GM19455 (cell line): ENCODE results near the gene CLIC3.

Experiments
- ATAC-seq: cut with Tn5 transposase; IDR thresholded peaks from one replicate; pipeline ENCODE4 v1.9.1; 2021; ENCODE audit not compliant: unreplicated experiment

Gene CLIC3

GRCh38 chr9:136954270-136955083 is 41.9 kb downstream of the CLIC3 start:
- no peak for ATAC-seq

GRCh38 chr9:136953771-136954269 is 42.5 kb downstream of the CLIC3 start:
- no peak for ATAC-seq

- no peak for ATAC-seq
Observed at GRCh38 chr9:136952876-136953770, 43.2 kb downstream of the CLIC3 start.

GRCh38 chr9:136952321-136952850 is 44.0 kb downstream of the CLIC3 start:
- ATAC-seq = no peak

- no peak for ATAC-seq
Observed at GRCh38 chr9:136951541-136952320, 44.6 kb downstream of the CLIC3 start, which contains the start of gene LCN12. Gene LCN12 (plus strand): TSS chr9:136952273. CDS start chr9:136952328, 55 bp downstream.

GRCh38 chr9:136950656-136951276 is 45.6 kb downstream of the CLIC3 start:
- ATAC-seq = no peak

GRCh38 chr9:136949817-136950655 is 46.3 kb downstream of the CLIC3 start:
- ATAC-seq = peak; percentile 80

GRCh38 chr9:136949239-136949816 is 47.0 kb downstream of the CLIC3 start:
- ATAC-seq = no peak

GRCh38 chr9:136947955-136948510 is 48.3 kb downstream of the CLIC3 start:
- ATAC-seq = no peak

GRCh38 chr9:136947028-136947891 is 49.1 kb downstream of the CLIC3 start:
- ATAC-seq = no peak

- ATAC-seq = no peak
Observed at GRCh38 chr9:136946228-136947027, 49.9 kb downstream of the CLIC3 start.

GRCh38 chr9:136945333-136946227 is 50.8 kb downstream of the CLIC3 start:
- ATAC-seq = no peak
